ENCODE results near the gene PICALM.

PICALM gene

GRCh38 chr11:86046116-86046515, 22.8 kb downstream of the PICALM start:
- DNase-seq = peak; percentile 41 to 91 (median 89)

GRCh38 chr11:86043765-86044503, 24.9 kb downstream of the PICALM start:
- DNase-seq = no peak

DNA sequence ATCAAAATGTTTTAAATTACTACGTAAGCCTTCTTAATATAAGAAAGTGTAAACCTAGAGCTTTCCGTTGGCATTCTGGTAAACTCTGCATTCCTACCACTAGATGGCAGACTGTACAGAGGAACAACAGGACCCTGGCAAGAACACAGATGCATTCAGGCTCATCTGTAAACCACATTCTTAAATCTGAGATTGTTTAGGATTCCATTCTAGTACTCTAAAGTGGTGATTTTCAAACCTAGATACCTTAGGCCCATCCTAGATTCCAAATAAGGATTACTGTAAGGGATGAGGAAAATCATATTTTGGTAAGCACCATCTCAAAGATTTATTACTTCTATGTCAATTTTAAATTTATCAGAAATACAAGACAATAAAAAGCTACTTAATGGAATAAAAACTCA, 26.9 kb downstream of the PICALM start:
- peak; percentile 74 to 91 (median 89) for DNase-seq

DNA sequence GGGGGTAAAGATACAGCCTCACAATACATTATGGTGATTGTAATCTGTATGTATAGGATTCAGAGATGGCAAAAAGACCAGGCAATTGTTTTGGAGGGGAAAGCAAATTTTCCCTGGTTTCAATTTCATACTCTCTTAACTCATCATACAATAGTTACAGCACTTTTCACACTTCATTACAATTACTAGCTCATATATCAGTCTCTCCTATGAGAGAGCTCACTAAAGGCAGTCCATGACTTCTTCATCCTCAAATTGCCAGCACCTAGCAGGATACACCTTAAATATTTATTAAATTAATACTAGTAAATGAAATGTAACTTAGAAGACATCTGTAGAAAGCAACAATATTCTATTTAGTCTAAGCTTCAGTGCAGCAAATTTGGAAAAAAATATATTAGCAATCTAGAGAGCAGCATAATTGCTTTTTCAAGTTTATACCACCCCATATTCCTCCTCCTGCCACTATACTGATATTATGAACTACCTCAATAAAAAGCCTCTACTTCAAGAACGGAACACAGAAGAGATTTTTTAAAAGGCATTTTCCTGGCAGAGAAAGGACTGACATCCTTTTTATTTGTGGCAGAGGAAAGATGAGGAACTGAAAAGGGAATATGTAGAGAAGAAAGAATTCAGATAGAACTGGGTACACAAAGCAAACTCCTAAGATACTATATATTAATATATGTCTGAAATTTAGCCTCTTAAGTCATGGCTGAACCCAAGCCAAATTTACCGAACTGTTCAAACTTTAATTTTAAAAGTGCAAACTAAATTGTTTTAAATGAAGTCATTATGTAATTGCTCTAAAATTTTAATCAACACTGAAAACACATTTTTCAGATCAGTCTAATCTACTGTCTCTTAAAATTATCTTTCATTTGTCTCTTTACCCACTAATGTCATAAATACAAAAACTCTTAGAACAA, 27.7 kb downstream of the PICALM start:
- DNase-seq = peak in 1 of 3 donors; percentile 43

GRCh38 chr11:86039094-86039493, 29.8 kb downstream of the PICALM start:
- no peak for DNase-seq

DNA sequence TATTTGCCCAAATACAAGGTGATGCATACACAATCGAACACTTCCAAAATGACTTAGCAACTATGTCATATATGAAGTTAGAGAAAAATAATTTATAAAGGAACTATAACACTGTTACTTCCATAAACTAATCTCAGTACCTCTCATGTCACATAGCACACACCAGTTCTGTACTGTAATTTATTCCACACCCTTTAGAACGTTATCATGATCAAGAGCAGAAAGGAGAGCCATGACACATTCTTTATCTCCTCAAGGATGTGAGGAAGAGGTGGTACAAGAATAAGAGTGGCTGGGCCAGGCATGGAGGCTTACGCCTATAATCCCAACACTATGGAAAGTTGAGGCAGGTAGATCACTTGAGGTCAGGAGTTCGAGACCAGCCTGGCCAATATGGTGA, 31.1 kb downstream of the PICALM start:
- no peak for DNase-seq

GRCh38 chr11:86035920-86036319, 33.0 kb downstream of the PICALM start:
- DNase-seq = no peak

- no peak for DNase-seq
Measured at GRCh38 chr11:86035164-86035563, 33.7 kb downstream of the PICALM start.

DNA sequence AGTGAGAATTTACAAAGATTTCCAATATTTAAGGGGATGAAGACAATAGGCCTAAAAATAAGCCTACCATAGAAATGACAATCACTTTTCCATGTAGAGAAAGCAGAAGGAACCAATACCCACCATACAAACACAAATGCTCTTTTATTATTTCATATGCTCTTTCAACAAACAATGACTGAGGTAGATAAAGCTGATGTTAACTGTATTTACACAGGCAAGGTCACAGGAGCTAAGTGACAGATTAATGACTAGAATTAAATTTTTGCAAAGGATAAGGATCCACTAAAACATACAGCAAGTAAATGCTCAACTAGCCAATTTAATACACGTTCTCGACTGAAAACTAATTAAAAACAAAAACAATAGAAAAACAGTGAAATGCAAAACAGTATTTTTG, 34.2 kb downstream of the PICALM start:
- DNase-seq = no peak

DNA sequence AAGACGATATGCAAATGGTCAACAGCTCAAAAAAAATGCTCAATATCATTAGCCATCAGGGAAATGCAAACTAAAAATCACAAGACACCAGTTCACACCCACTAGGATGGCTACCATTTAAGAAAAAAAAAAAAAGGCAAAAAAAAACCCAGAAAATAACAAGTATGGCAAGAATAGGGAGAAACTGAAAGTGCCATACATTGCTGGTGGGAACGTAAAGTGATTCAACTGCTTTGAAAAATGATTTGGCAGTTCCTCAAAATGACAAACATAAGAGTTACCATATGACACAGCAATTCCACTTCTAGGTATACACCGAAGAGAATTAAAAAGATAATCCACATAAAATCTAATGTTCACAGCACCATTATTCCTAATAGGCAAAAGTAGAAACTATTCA, 47.5 kb downstream of the PICALM start:
- peak; percentile 68 to 97 (median 90) for DNase-seq

DNA sequence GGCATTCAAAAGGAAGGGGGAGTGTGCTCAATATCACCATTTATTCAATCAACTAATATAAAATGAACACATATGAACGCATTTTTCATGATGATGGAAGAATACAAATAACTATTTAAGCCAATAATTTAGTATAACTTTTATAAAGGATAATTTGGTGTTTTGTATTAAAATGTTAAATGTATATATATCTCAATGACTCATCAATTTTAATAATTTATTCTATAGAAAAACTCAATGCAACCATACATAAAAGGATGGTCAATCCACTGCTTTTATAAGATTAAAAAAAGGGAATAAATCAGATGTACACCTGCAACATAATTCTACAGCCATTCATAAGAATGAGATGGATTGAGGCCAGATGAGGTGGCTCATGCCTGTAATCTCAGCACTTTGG, 50.6 kb downstream of the PICALM start:
- no peak for DNase-seq

GRCh38 chr11:86016451-86016850, 52.4 kb downstream of the PICALM start:
- no peak for DNase-seq

GRCh38 chr11:86015699-86016098, 53.2 kb downstream of the PICALM start:
- peak in 1 of 3 donors; percentile 38 for DNase-seq

DNA sequence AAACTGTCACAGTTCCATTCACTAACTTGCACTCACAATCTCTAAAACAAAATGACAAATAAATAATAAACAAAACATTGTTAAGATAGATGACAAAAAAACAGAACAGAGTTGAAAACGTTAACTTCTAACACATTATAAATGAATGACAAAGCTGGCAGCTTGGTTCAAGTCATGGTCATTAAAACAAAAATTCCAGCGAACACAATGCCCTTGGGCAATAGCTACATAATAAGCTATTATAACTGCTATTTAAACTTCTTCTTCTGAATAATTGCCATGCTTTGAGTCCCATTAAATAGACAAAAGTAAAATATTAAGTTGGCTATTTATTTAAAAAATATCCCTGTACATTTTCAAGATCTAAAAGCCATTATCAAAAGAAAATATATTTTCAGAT, 54.7 kb downstream of the PICALM start:
- DNase-seq = no peak

GRCh38 chr11:86013713-86014112, 55.2 kb downstream of the PICALM start:
- no peak for DNase-seq

GRCh38 chr11:86011175-86011574, 57.7 kb downstream of the PICALM start:
- no peak for DNase-seq

DNA sequence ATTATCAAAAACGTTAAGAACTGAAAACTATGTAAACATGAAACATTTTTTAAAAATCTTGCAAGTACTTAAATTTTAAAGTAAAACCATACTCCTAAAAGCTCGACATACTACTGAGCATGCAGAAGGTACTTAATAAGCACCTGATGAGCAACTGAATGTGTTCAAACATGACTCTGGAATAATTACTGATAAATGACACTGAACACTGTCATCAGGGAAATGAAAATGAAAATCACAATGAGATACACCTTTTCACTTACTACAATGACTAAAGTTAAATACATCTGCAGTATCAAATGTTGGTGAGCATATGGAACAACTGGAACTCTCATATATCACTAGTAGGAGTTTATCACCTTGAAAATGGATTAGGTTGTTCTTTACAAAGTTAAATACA, 65.2 kb downstream of the PICALM start:
- no peak for DNase-seq

GRCh38 chr11:86002431-86002830, 66.5 kb downstream of the PICALM start:
- DNase-seq = no peak

GRCh38 chr11:85991508-85991907, 77.4 kb downstream of the PICALM start:
- DNase-seq = no peak

- peak; percentile 10 to 55 (median 44) for DNase-seq
Measured at GRCh38 chr11:85989746-85990145, 79.1 kb downstream of the PICALM start.

DNA sequence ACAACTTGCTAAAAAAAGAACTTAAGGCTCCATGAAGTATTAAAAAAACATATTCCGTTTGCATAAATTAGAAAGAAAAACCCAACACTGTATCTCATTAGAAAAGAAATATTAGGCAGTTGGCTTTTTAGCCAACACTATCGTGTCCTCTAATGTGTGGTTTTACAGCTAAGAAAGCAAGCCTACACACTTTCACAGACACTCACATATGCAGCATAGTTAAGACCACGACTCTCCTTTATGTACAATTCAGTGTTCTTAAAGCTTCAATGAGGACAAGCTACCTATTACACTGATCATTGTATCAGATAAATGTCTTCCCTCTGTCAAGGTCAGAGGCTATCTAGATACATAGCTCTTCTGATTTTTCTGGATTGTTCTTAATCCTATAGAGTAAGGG, 80.1 kb downstream of the PICALM start:
- no peak for DNase-seq

GRCh38 chr11:85977751-85978160, 91.1 kb downstream of the PICALM start:
- no peak for DNase-seq

GRCh38 chr11:85976525-85976924, 92.4 kb downstream of the PICALM start:
- no peak for DNase-seq

DNA sequence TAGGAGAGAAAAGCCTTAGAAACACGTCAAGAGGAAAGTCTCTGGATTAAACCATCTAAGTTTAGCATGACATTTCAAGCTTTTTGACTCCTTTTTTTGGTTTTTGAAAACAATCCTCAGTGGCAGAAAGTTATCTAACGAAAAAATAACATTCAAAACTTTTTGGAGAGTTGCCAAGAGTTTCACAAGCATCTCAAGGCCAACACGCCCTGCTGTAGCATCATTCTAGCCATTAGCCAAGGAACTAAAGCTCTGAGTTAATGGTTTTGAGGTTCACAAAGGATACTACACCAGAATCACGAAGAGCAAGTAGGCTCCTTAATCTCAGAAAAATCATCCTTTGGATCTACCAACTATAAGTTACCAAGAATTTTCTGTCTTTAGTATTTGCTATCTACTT, 94.8 kb downstream of the PICALM start:
- no peak for DNase-seq

Measured in suppressor macrophage treated with lipopolysaccharide for 1 hour (primary cell).